Activated B cell treated with CpG ODN at 0.5 μM for 24 hours (primary cell): ENCODE measurements around the gene TXNL4A. TPM values are rescaled to one million over a fixed set of nuclear protein-coding genes. Genes with fewer than 3 reads are reported as not detected.
"Not testable (repeated sequence)": the region's sequence is repeated elsewhere in the genome, so short reads cannot be mapped to it uniquely, and the experiment has no call there.

Experiments used
- ATAC-seq: fragments of 200-7000 bp; cut with Tn5 transposase; one replicate; pipeline ENCODE4 v1.10.0; 2021; ENCODE audit warnings: low read depth, mild to moderate bottlenecking, moderate library complexity
- CTCF ChIA-PET: fragments of 350-600 bp; sonication (Branson Sonifier 250); formaldehyde crosslinking; loops from one replicate; lab custom pipeline; 2021; ENCODE audit warnings: antibody characterized with exemption; lab: Charles Lee
- POLR2A ChIA-PET: fragments of 350-600 bp; sonication (Branson Sonifier 250); formaldehyde crosslinking; loops from one replicate; lab custom pipeline; 2021; ENCODE audit warnings: antibody characterized with exemption; lab: Charles Lee
- DNase-seq: peaks from one replicate; pipeline ENCODE4 v3.0.0; 2022
- H3K27ac Mint-ChIP-seq: one replicate; pipeline ENCODE4 v1.8.0; 2020; ENCODE audit warnings: mixed read lengths
- H3K27me3 Mint-ChIP-seq: one replicate; pipeline ENCODE4 v1.8.0; 2021; ENCODE audit warnings: mixed read lengths
- H3K36me3 Mint-ChIP-seq: one replicate; pipeline ENCODE4 v1.8.0; 2021; ENCODE audit warnings: low read depth, mixed read lengths
- H3K4me1 Mint-ChIP-seq: one replicate; pipeline ENCODE4 v1.8.0; 2021; ENCODE audit warnings: mixed read lengths
- H3K4me3 Mint-ChIP-seq: one replicate; pipeline ENCODE4 v1.8.0; 2020; ENCODE audit warnings: mild to moderate bottlenecking, mixed read lengths
- H3K9me3 Mint-ChIP-seq: one replicate; pipeline ENCODE4 v1.8.0; 2020; ENCODE audit warnings: mixed read lengths
- CTCF ChIP-seq: fragments of 200-600 bp; IDR thresholded peaks from one replicate; pipeline ENCODE4 v1.8.0; 2022; ENCODE audit warnings: antibody characterized with exemption, mild to moderate bottlenecking
- intact Hi-C: fragments of 100-400 bp; cut with micrococcal nuclease; formaldehyde crosslinking; loops from one replicate; pipeline ENCODE4 v1.15.1; 2024
- total RNA-seq: library from RNA; stranded (reverse); gene quantifications from 2 replicates; pipeline ENCODE4 v1.2.3, GENCODE V29; 2022

The TXNL4A gene
- total RNA-seq, 1 donor from 2014 or later: 94.7 TPM

- no peak for TF ChIP-seq CTCF
- CTCF ChIA-PET: no interaction called here
- Mint-ChIP-seq H3K27ac (peak within 1 kb of the TSS; percentile 93), H3K9me3 (peaks cover 7% of the 10 kb centered on the region), H3K4me1 (peaks cover 24% of the 10 kb centered on the region), H3K27me3 (no peaks in the 10 kb centered on the region), H3K4me3 (peak within 1 kb of the TSS; percentile 90), H3K36me3 (peaks cover 26% of the 10 kb centered on the region)
- ATAC-seq: peak; percentile 73
- POLR2A ChIA-PET: interaction anchor here (0.7 to 3.5 kb wide), 16 partner anchors 41 to 966 kb away, joined by 3 to 48 read pairs (median 4); partner anchors contain the start of genes ADNP2, ATP9B, CTDP1 and SLC66A2
- intact Hi-C loops: loop anchor here (1.0 to 10.0 kb wide), 6 partner anchors 71 to 355 kb away; partner anchors contain the start of genes ADNP2, CTDP1 and KCNG2
- DNase-seq: peak; percentile 99
Observed at GRCh38 chr18:80034068-80034851, 45.9 kb upstream of the TXNL4A start, which contains the start of gene RBFA. RBFA (plus strand) TSS chr18:80034434; CDS start chr18:80034496, 62 bp downstream.

- H3K4me1 Mint-ChIP-seq: peaks cover 24% of the 10 kb centered on the region
- H3K27ac Mint-ChIP-seq: peak overlapping the region; percentile 93
- peaks cover 18% of the 10 kb centered on the region for H3K36me3 Mint-ChIP-seq
- peaks cover 7% of the 10 kb centered on the region for H3K9me3 Mint-ChIP-seq
- no peaks in the 10 kb centered on the region for H3K27me3 Mint-ChIP-seq
- no peak for TF ChIP-seq CTCF
- ATAC-seq (peak; percentile 68), DNase-seq (peak; percentile 79)
- intact Hi-C loops: loop anchor here (1.0 to 10.0 kb wide), 10 partner anchors 45 to 654 kb away; partner anchors contain the start of genes ADNP2, CTDP1, KCNG2 and SLC66A2
- peak overlapping the region; percentile 90 for H3K4me3 Mint-ChIP-seq
- POLR2A ChIA-PET: interaction anchor here (0.6 to 3.5 kb wide), 18 partner anchors 40 to 965 kb away, joined by 3 to 48 read pairs (median 4); partner anchors contain the start of genes ADNP2, ATP9B, CTDP1 and SLC66A2
- CTCF ChIA-PET: no interaction called here
Observed at GRCh38 chr18:80033181-80034067, 45.1 kb upstream of the TXNL4A start.

- CTCF ChIA-PET: no interaction called here
Observed at GRCh38 chr18:80029690-80030089, 41.3 kb upstream of the TXNL4A start.

GRCh38 chr18:80027719-80028118 lies 39.4 kb upstream of the TXNL4A start:
- peaks cover 33% of the 10 kb centered on the region for H3K9me3 Mint-ChIP-seq

More at GRCh38 chr18:80029690-80030089, 41.3 kb upstream of the TXNL4A start:
- intact Hi-C loops: loop anchor here (5.0 to 10.0 kb wide), 2 partner anchors 205 to 232 kb away; partner anchors contain the start of gene KCNG2
- Mint-ChIP-seq H3K36me3 (peaks cover 25% of the 10 kb centered on the region), H3K4me3 (no peak overlapping the region), H3K27me3 (no peaks in the 10 kb centered on the region), H3K4me1 (peaks cover 10% of the 10 kb centered on the region), H3K27ac (no peak overlapping the region), H3K9me3 (peaks cover 26% of the 10 kb centered on the region)
- no peak for DNase-seq
- POLR2A ChIA-PET: no interaction called here
- no peak for ATAC-seq
- TF ChIP-seq CTCF: no peak

GRCh38 chr18:80026363-80026762 lies 38.0 kb upstream of the TXNL4A start:
- H3K9me3 Mint-ChIP-seq: peaks cover 36% of the 10 kb centered on the region
- POLR2A ChIA-PET: no interaction called here

More at GRCh38 chr18:80027719-80028118, 39.4 kb upstream of the TXNL4A start:
- H3K27me3 Mint-ChIP-seq, H3K4me1 Mint-ChIP-seq, H3K4me3 Mint-ChIP-seq, POLR2A ChIA-PET, CTCF ChIA-PET, intact Hi-C loops, DNase-seq, H3K27ac Mint-ChIP-seq, ATAC-seq: not testable (repeated sequence)
- H3K36me3 Mint-ChIP-seq: peaks cover 33% of the 10 kb centered on the region

More at GRCh38 chr18:80026363-80026762, 38.0 kb upstream of the TXNL4A start:
- no peak for TF ChIP-seq CTCF
- no peaks in the 10 kb centered on the region for H3K27me3 Mint-ChIP-seq
- no peak overlapping the region for H3K4me3 Mint-ChIP-seq
- ATAC-seq (no peak), DNase-seq (no peak)
- H3K27ac Mint-ChIP-seq: no peak overlapping the region
- H3K36me3 Mint-ChIP-seq: peaks cover 39% of the 10 kb centered on the region
- no peaks in the 10 kb centered on the region for H3K4me1 Mint-ChIP-seq
- CTCF ChIA-PET: no interaction called here
- intact Hi-C loops: no loop called here
